Liver (tissue), 3 donors: ENCODE data around the gene ELL3.

Experiments used
- JUND ChIP-seq, 2 donors: IDR thresholded peaks; 2 replicates each; pipeline ENCODE4 v1.6.1; 2016; ENCODE audit warnings: antibody characterized with exemption in 2 of 2
- TF ChIP-seq, protein P1 (sequence below): fragments of 150-350 bp; IDR thresholded peaks from 2 replicates; pipeline ENCODE4 v1.5.1; 2017; ENCODE audit warnings: improper control_type of control experiment, low read depth, low read length; ENCODE audit not compliant: missing input control
- TF ChIP-seq, protein P2 (sequence below): IDR thresholded peaks from 2 replicates; pipeline ENCODE4 v1.6.1; 2016; ENCODE audit warnings: antibody characterized with exemption
- donor health status: healthy.
- donor health status: healthy.

DNA sequence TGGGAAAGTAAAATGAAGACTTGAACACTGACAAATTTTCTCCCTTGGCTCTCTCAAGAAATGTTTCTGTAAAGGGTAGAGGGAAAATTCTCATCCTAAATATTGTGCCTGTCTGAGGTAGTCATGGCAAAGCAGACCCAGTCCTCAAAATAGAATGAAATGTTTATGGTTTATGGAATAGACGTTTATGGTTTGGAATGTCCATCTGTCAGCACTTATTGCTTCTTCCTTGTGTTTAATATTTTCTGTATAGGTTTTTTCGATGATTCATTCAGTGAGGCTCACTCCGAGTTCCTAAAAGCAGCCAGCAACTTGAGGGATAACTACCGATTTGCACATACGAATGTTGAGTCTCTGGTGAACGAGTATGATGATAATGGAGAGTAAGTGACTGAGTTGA is 13.9 kb downstream of the ELL3 start:
- TF ChIP-seq, protein P1, sequence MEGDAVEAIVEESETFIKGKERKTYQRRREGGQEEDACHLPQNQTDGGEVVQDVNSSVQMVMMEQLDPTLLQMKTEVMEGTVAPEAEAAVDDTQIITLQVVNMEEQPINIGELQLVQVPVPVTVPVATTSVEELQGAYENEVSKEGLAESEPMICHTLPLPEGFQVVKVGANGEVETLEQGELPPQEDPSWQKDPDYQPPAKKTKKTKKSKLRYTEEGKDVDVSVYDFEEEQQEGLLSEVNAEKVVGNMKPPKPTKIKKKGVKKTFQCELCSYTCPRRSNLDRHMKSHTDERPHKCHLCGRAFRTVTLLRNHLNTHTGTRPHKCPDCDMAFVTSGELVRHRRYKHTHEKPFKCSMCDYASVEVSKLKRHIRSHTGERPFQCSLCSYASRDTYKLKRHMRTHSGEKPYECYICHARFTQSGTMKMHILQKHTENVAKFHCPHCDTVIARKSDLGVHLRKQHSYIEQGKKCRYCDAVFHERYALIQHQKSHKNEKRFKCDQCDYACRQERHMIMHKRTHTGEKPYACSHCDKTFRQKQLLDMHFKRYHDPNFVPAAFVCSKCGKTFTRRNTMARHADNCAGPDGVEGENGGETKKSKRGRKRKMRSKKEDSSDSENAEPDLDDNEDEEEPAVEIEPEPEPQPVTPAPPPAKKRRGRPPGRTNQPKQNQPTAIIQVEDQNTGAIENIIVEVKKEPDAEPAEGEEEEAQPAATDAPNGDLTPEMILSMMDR, result no peak
- no peak for TF ChIP-seq JUND (IDR thresholded peaks at IDR 0.05)
- TF ChIP-seq, protein P2, sequence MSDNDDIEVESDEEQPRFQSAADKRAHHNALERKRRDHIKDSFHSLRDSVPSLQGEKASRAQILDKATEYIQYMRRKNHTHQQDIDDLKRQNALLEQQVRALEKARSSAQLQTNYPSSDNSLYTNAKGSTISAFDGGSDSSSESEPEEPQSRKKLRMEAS, result no peak
